Gastrocnemius medialis (tissue), 4 donors: ENCODE results near the gene SIN3B. TPM values are rescaled to one million over a fixed set of nuclear protein-coding genes. Genes with fewer than 3 reads are reported as not detected.

Source experiments
- ATAC-seq, 2 donors: fragments of 150-250 bp; one replicate each; pipeline ENCODE4 v1.9.1; 2016
- DNase-seq, 2 donors: peaks; one replicate each; pipeline ENCODE4 v3.0.0-alpha.2; 2019
- H3K27ac ChIP-seq, 4 donors: fragments of 200-600 bp; sonication (generic); 1 replicate in 1 of 4; 2 replicates in 3 of 4; pipeline ENCODE4 v1.5.1; 2016 to 2018; ENCODE audit warnings: mild to moderate bottlenecking in 2 of 4, moderate library complexity in 1 of 4
- H3K27me3 ChIP-seq, 3 donors: fragments of 200-600 bp; sonication (generic) in 2 of 3; 1 replicate in 1 of 3; 2 replicates in 2 of 3; pipeline versions ENCODE4 v1.5.1 to v1.6.0; 2016 to 2019; ENCODE audit warnings: mild to moderate bottlenecking in 1 of 3, moderate library complexity in 1 of 3
- H3K36me3 ChIP-seq, 2 donors: fragments of 200-600 bp; sonication (generic) in 1 of 2; one replicate each; pipeline ENCODE4 v1.5.1; 2017 to 2018
- H3K4me1 ChIP-seq, 2 donors: fragments of 200-600 bp; sonication (generic) in 1 of 2; one replicate each; pipeline ENCODE4 v1.5.1; 2016 to 2017; ENCODE audit warnings: mild to moderate bottlenecking in 2 of 2
- H3K4me3 ChIP-seq, 4 donors: fragments of 200-600 bp; sonication (generic) in 3 of 4; 1 replicate in 1 of 4; 2 replicates in 3 of 4; pipeline ENCODE4 v1.5.1; 2016 to 2019; ENCODE audit warnings: mild to moderate bottlenecking in 2 of 4
- H3K9me3 ChIP-seq, 3 donors: fragments of 200-600 bp; sonication (generic) in 2 of 3; 1 replicate in 1 of 3; 2 replicates in 2 of 3; pipeline ENCODE4 v1.5.1; 2016 to 2019
- POLR2A ChIP-seq, 2 donors: fragments of 450-650 bp; IDR thresholded peaks; one replicate each; pipeline ENCODE4 v1.6.1; 2017; ENCODE audit warnings: antibody characterized with exemption in 2 of 2, mild to moderate bottlenecking in 2 of 2, moderate library complexity in 2 of 2
- in situ Hi-C, 4 donors: fragments of 200-750 bp; cut with MboI; loops; one replicate each; pipeline versions ENCODE4 v1.15.0 to v1.8.0; 2017; ENCODE audit warnings: low sequenced_read_pairs in 4 of 4
- intact Hi-C: fragments of 100-400 bp; cut with DNase I; formaldehyde crosslinking; loops from one replicate; pipeline ENCODE4 v1.15.1; 2023; ENCODE audit warnings: low total_unique reads
- total RNA-seq, 4 donors: library from RNA; depleted of rRNA; stranded (reverse); fragments of >200 nt; gene quantifications; one replicate each; pipeline versions ENCODE4 v1.1.0 to v1.2.3, GENCODE V29; 2016
- TF ChIP-seq, protein P1 (sequence below), 5 experiments: fragments of 450-650 bp in 3 of 5; fragments of 200-600 bp in 2 of 5; sonication (generic) in 2 of 5; IDR thresholded peaks in 4 of 5; conservative IDR thresholded peaks in 1 of 5; 1 replicate in 4 of 5; 2 replicates in 1 of 5; pipeline ENCODE4 v1.5.1; 2016 to 2019; ENCODE audit warnings: antibody characterized with exemption in 5 of 5, mild to moderate bottlenecking in 3 of 5, moderate library complexity in 3 of 5

The SIN3B gene
- total RNA-seq, 4 donors from 2014 or later: 11.6 to 15.2 (median 14.3) TPM

DNA sequence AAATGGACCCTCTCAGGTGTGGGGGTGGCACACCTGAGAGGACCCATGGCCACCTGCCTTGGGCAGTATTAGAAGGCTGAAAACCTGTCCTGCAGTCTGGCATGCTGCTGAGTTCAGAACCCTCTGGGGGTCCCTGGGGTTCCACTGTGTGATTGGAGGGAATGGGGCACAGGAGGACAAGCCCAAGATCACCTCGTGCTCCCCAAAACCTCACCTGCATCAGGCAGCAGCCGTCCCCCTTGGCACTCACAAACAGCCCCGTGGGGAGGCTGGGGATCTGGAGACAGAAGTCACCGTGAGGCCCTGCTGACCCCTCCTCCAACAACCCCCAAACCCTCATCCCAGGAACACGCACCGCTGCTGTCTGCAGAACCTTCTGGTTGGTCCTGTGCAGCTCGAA lies 74.1 kb downstream of the SIN3B start:
- H3K36me3 ChIP-seq: no peaks in the 10 kb centered on the region
- intact Hi-C loops (no loop called here), in situ Hi-C loops (no loop called here)
- no peak overlapping the region for H3K27ac ChIP-seq
- H3K9me3 ChIP-seq: no peaks in the 10 kb centered on the region
- TF ChIP-seq POLR2A (IDR thresholded peaks at IDR 0.05): no peak
- DNase-seq: no peak
- no peak overlapping the region for H3K4me3 ChIP-seq
- H3K4me1 ChIP-seq: no peaks in the 10 kb centered on the region
- H3K27me3 ChIP-seq: no peaks in the 10 kb centered on the region
- ATAC-seq: no peak

DNA sequence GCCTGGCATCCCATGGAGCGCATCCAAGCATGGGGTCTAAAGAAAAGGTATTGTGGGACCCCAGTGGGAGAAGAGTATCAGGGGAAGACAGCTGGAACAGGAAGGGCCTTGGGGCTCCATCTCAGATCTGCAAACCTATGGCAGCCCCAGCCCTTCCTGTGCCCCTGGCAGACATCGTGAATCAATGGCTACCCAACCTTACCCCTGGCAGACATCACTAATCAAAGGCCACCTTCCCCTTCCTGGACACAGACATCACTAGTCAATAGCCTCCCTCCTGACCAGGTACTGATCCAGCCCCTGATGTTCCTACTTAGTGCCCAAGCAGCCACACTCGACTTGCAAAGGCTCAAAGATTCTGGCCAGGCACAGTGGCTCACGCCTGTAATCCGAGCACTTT lies 75.4 kb downstream of the SIN3B start:
- H3K27me3 ChIP-seq: no peaks in the 10 kb centered on the region
- H3K4me3 ChIP-seq: no peak overlapping the region
- ATAC-seq (no peak), DNase-seq (no peak)
- H3K36me3 ChIP-seq: no peaks in the 10 kb centered on the region
- H3K4me1 ChIP-seq: no peaks in the 10 kb centered on the region
- TF ChIP-seq, protein P1, sequence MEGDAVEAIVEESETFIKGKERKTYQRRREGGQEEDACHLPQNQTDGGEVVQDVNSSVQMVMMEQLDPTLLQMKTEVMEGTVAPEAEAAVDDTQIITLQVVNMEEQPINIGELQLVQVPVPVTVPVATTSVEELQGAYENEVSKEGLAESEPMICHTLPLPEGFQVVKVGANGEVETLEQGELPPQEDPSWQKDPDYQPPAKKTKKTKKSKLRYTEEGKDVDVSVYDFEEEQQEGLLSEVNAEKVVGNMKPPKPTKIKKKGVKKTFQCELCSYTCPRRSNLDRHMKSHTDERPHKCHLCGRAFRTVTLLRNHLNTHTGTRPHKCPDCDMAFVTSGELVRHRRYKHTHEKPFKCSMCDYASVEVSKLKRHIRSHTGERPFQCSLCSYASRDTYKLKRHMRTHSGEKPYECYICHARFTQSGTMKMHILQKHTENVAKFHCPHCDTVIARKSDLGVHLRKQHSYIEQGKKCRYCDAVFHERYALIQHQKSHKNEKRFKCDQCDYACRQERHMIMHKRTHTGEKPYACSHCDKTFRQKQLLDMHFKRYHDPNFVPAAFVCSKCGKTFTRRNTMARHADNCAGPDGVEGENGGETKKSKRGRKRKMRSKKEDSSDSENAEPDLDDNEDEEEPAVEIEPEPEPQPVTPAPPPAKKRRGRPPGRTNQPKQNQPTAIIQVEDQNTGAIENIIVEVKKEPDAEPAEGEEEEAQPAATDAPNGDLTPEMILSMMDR (IDR thresholded peaks at IDR 0.05 in 4 of 5, conservative IDR thresholded peaks at IDR 0.05 in 1 of 5): no peak
- TF ChIP-seq POLR2A (IDR thresholded peaks at IDR 0.05): no peak
- H3K9me3 ChIP-seq: no peaks in the 10 kb centered on the region
- no peak overlapping the region for H3K27ac ChIP-seq
- intact Hi-C loops (no loop called here), in situ Hi-C loops (no loop called here)

DNA sequence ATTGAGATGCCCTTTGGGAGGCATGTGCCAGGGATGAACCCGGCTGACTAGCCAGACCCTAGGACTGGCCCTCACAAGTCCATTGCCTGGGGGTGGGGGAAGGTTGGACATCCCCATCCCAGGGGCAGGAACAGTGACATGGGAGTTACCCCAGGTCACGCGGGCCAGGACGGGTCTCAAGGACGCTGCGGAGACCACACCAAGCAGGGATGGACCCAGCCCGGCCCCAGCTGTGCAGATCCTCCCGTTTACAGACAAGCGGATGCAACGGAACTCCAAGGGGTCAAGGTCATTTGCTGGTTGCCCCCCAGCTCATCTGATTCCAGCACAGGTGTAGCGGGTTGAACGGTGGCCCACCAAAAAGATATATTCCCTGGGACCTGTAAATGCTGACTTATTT lies 79.6 kb downstream of the SIN3B start:
- H3K4me1 ChIP-seq: no peaks in the 10 kb centered on the region
- intact Hi-C loops (no loop called here), in situ Hi-C loops (no loop called here)
- no peak for TF ChIP-seq POLR2A (IDR thresholded peaks at IDR 0.05)
- TF ChIP-seq, protein P1 (IDR thresholded peaks at IDR 0.05 in 4 of 5, conservative IDR thresholded peaks at IDR 0.05 in 1 of 5): no peak
- DNase-seq: no peak
- no peak overlapping the region for H3K4me3 ChIP-seq
- ATAC-seq: no peak
- no peaks in the 10 kb centered on the region for H3K36me3 ChIP-seq
- H3K27me3 ChIP-seq: no peaks in the 10 kb centered on the region
- peaks cover 0 to 4% (median 3%) of the 10 kb centered on the region in 3 donors for H3K9me3 ChIP-seq
- H3K27ac ChIP-seq: no peak overlapping the region

DNA sequence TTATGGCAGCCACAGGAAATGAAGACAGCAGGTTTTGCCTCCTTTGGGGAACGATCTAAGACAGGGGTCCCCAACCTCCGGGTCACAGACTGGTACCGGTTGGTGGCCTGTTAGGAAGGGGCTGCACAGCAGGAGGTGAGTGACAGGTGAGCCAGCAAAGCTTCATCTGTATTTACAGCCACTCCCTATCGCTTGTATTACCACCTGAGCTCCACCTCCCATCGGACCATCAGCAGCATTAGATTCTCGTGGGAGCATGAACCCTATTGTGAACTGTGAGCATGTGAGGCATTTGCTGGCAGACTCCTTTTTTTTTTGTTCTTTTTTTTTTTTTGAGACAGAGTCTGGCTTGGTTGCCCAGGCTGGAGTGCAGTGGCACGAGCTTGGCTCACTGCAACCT lies 81.8 kb downstream of the SIN3B start:
- intact Hi-C loops: no loop called here
- H3K27ac ChIP-seq: no peak overlapping the region
- H3K4me3 ChIP-seq: no peak overlapping the region
- TF ChIP-seq, protein P1 (IDR thresholded peaks at IDR 0.05 in 4 of 5, conservative IDR thresholded peaks at IDR 0.05 in 1 of 5): no peak
- no peak for TF ChIP-seq POLR2A (IDR thresholded peaks at IDR 0.05)
- no peaks in the 10 kb centered on the region for H3K36me3 ChIP-seq
- DNase-seq (no peak), ATAC-seq (no peak)
- H3K9me3 ChIP-seq: peaks cover 0 to 4% (median 3%) of the 10 kb centered on the region in 3 donors
- in situ Hi-C loops: no loop called here
- no peaks in the 10 kb centered on the region for H3K4me1 ChIP-seq
- no peaks in the 10 kb centered on the region for H3K27me3 ChIP-seq

DNA sequence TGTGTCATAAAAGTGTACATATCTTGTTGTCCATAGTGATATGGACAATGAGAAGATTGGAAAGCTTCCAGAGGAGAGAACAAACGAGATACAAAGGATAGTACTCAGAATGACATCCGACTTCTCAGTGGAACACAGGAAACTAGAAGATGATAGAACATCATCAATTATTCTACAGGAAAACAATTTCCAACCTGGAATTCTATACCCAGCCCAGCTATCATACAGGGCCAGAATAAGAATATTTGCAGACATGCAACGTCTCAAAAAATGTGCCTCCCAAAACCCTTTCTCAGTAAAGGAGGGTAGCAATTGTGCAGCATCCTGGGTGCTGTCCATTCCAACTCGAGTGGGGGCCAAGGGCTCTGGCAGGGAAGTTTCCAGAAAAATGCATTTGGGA lies 83.6 kb downstream of the SIN3B start:
- DNase-seq (no peak), ATAC-seq (no peak)
- Histone ChIP-seq H3K27me3 (no peaks in the 10 kb centered on the region), H3K4me1 (no peaks in the 10 kb centered on the region), H3K9me3 (peaks cover 0 to 4% (median 3%) of the 10 kb centered on the region in 3 donors), H3K27ac (no peak overlapping the region), H3K36me3 (no peaks in the 10 kb centered on the region), H3K4me3 (no peak overlapping the region)
- in situ Hi-C loops (no loop called here), intact Hi-C loops (no loop called here)
- no peak for TF ChIP-seq POLR2A (IDR thresholded peaks at IDR 0.05)
- TF ChIP-seq, protein P1 (IDR thresholded peaks at IDR 0.05 in 4 of 5, conservative IDR thresholded peaks at IDR 0.05 in 1 of 5): no peak
